ENCODE results near the gene SOX2.
A peak's percentile ranks its signal among the peaks of the same experiment; 100 is the strongest.

Gene SOX2

DNA sequence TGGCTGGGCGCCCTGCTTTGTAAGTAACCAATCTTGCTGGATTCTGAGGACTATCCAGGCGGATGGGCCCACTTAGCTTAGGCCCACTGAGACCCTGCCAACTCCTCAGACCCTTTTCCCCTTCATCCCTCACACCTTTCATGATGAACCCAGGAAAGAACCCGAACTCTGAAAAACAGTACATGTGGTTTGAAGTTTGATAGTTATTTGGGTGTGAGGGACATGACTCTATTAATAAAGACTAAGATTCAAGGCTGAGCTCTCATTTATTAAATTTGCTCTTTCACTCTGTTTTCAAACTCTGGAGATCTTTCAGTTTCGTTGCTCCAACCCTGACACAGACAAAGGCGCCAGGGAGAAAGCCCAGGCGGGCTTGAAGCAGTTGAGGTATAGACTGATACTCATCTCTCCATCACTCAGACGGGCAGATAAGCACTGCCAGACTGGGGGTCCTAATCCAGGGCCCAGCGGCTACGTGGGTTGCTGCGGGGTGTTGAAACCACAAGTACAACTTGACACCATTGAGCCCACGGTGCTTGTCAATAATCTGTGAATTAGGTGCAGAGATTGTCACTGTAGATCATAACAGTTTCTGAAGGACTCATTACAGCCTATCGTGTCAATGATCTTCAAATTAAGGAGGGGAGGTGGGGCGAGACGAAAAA, 7.2 kb upstream of the SOX2 start:
- no peak for DNase-seq (ENCODE audit: low read depth)

DNA sequence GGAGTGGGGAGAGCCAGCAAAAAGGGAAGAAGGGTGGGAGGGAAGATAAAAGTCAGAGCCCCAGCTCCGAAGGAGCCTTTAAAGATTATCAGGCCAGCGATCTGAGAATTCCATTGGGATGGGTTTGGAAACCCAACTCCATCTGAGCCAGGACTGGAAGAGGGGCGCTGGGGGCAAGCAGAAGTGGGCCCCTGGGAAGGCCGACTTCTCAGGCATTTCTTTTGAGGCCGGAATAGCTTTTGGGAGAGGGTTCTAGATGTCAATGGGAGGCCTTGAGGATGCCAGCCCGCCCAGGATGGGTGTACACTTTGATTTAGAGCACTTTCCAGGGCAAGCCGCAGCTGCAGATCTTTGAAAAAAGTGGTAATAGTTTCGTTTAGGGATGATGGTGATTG, 6.6 kb upstream of the SOX2 start:
- no peak for DNase-seq (ENCODE audit: low read depth)

DNA sequence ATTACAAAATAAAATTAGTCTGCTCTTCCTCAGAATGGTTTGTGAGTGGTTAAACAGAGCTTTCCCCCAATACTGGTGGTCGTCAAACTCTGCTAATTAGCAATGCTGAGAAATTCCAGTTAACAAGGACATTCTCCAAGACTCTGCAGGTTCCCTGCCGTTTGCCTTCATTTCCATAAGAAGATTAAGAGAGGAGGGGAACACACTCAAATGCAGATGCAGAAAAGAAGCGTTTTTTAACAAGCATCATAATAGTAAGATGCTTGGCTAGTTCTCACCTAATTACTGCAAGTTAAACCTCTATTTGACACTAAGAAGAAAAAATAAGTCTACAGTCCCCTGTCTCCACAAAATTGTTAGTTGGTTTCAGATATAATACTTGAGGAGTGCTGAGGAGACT, 3.7 kb upstream of the SOX2 start:
- DNase-seq (ENCODE audit: low read depth), result no peak

DNA sequence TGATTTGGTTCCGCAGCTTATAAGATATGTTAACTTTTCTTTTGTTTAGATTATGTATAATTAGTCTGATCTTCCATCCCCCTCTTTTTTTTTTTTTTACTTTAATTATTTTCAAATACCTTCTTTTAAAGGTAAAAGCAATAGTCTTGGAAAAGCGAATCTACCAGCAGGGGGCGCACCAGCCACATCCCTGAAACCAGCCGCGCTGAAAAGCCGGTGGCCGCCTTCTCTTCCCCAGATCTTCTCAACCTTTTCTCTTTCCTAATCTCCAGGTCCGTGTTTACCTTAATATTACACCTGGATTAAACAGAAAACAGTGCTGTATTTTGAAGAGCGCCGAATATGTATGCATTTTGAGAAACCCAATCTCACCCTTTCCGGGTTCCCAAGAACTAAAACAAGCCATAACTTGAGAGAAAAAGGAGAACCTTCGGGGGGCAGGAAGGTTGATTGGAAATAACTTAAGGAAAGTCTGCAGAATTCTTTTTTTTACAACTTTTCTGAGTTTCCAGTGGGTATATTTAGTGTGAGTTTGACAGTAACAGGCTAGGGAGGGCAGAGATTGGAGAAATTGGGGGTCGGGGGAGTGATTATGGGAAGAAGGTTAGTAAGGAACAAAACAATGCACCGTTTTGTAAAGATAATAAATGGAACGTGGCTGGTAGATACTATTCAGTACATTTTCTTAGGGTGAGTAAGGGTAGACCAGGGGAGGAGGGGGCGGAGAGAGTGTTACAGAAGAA, 2.0 kb upstream of the SOX2 start:
- DNase-seq (ENCODE audit: low read depth), result peak; percentile 52

DNA sequence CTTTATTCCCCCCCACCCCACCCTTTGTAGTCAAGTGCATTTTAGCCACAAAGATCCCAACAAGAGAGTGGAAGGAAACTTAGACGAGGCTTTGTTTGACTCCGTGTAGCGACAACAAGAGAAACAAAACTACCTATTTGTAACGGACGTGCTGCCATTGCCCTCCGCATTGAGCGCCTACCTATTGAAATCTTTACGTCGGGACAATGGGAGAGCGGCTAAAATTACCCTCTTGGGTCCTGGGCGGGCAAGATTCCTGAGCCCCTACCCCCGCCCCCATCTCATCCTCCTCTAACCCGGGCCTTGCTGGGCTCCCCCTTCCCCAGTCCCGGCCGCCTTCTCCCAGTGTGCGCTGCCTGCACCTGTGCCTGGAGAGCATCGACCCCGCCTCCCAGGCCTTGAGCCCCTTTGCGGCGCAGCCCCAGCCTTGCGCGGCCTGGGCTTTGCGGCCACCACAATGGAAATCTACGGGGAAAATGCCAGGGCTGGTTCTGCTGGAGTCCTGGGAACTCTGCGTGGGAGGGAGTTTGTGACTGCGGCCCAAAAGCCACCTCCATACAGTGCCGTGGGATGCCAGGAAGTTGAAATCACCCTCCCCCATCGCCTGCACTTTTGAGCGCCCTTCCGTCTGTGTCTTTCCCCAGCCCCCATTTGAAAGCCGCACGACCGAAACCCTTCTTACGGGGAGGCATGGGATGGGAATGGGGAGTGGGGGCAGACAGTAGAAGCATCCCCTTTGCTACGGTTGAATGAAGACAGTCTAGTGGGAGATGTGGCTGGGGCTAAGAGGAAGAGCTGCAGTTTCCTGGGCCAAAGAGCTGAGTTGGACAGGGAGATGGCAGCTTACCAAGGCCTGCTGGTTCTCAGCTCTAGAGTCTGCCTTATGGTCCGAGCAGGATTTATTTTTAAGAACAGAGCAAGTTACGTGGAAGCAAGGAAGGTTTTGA, 1.1 kb upstream of the SOX2 start:
- DNase-seq (ENCODE audit: low read depth), result no peak

DNA sequence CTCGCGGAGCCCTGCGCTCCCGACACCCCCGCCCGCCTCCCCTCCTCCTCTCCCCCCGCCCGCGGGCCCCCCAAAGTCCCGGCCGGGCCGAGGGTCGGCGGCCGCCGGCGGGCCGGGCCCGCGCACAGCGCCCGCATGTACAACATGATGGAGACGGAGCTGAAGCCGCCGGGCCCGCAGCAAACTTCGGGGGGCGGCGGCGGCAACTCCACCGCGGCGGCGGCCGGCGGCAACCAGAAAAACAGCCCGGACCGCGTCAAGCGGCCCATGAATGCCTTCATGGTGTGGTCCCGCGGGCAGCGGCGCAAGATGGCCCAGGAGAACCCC, 464 bp downstream of the SOX2 start:
- DNase-seq (ENCODE audit: low read depth), result no peak

DNA sequence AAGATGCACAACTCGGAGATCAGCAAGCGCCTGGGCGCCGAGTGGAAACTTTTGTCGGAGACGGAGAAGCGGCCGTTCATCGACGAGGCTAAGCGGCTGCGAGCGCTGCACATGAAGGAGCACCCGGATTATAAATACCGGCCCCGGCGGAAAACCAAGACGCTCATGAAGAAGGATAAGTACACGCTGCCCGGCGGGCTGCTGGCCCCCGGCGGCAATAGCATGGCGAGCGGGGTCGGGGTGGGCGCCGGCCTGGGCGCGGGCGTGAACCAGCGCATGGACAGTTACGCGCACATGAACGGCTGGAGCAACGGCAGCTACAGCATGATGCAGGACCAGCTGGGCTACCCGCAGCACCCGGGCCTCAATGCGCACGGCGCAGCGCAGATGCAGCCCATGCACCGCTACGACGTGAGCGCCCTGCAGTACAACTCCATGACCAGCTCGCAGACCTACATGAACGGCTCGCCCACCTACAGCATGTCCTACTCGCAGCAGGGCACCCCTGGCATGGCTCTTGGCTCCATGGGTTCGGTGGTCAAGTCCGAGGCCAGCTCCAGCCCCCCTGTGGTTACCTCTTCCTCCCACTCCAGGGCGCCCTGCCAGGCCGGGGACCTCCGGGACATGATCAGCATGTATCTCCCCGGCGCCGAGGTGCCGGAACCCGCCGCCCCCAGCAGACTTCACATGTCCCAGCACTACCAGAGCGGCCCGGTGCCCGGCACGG, 991 bp downstream of the SOX2 start:
- DNase-seq (ENCODE audit: low read depth), result no peak

DNA sequence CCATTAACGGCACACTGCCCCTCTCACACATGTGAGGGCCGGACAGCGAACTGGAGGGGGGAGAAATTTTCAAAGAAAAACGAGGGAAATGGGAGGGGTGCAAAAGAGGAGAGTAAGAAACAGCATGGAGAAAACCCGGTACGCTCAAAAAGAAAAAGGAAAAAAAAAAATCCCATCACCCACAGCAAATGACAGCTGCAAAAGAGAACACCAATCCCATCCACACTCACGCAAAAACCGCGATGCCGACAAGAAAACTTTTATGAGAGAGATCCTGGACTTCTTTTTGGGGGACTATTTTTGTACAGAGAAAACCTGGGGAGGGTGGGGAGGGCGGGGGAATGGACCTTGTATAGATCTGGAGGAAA, 1.5 kb downstream of the SOX2 start:
- DNase-seq (ENCODE audit: low read depth), result no peak

DNA sequence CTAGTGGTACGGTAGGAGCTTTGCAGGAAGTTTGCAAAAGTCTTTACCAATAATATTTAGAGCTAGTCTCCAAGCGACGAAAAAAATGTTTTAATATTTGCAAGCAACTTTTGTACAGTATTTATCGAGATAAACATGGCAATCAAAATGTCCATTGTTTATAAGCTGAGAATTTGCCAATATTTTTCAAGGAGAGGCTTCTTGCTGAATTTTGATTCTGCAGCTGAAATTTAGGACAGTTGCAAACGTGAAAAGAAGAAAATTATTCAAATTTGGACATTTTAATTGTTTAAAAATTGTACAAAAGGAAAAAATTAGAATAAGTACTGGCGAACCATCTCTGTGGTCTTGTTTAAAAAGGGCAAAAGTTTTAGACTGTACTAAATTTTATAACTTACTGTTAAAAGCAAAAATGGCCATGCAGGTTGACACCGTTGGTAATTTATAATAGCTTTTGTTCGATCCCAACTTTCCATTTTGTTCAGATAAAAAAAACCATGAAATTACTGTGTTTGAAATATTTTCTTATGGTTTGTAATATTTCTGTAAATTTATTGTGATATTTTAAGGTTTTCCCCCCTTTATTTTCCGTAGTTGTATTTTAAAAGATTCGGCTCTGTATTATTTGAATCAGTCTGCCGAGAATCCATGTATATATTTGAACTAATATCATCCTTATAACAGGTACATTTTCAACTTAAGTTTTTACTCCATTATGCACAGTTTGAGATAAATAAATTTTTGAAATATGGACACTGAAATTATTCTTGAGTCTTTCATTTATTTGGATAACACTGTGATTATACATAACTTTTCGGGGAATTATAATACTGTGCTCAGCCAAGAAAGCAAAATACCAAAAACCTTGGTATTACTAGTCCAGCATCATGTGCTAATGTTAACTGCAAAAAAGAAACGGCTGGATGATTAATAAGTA, 2.2 kb downstream of the SOX2 start:
- no peak for DNase-seq (ENCODE audit: low read depth)

DNA sequence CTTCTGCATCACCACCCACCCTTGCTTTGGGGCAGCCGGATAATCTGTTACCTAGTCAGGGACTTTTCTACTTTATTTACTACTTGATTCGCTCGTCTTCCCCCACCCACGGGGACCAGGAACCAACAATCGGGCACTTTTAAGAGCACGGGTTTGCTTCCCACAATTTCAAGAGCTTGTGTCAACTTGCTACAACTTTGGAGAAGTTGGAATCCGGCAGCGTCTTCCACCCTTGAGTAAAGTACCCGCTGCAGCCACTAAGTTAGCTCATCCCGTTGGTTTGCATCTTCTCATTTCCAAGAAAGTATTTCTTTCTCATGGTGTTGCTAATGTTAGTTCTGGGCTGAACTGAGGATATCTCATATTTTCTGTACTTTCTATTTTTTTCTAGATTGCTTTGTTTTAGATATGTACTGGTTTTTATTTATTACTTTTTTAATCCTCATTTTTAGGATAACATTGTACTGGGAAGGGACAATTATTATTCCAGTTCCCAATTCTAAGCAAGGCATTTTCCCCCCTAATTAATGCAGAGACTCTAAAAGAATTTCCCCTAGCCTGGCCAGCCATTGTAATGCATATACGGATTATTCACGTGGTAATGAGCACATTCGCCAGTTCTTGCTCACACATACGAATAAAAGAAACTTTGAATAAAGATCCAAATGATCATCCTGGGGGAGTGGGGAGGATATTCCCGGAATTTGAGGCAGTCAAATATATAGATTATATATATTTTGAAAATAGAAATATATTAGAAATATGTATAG, 4.0 kb downstream of the SOX2 start:
- DNase-seq (ENCODE audit: low read depth), result no peak

DNA sequence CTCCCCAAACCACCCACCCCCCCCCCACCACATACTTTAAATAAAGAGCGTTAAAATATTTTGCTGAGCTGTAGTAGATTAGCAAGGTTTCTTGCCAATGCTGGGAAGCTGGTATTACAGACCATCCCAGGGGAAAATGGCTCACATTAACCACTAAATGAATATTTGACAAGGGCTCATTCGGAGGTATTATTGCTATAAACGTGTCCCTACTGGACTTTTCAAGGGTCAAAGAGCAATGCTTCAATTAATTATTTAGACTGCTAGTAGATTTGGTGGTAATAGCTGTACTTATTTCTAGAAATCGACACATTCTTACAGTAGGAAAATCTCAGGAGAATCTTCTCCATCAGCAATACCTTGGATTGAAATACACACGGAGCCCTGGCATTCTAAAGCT, 5.2 kb downstream of the SOX2 start:
- no peak for DNase-seq (ENCODE audit: low read depth)

DNA sequence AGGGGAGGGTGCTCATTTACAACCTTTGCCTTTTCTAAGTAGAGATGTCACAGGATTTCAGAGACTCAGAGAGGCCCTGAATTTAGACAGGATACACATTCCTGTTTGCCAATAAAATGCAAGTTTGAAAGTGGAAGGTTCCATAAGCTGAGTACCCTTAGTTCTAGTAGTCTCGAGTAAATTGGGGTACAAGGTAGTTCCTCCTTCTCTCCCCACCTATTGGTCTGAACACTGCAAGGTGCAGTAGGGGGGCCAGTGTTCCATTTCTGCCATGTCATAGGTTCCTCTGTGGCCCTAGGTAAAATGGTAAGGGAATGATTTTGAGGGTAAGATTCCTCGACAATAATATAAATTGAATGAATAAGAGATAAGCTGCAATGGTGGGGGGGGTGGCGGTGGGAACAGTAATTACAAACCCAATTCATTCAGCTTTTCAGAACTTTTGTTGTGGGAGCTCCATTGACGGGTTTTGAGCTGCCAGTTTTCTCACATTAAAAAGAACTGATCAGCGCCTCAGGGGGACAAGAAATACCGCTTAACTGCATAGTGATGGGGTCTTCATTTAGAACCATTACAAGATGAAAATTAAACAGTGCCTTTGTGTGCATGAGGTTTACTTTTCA, 5.9 kb downstream of the SOX2 start:
- DNase-seq (ENCODE audit: low read depth), result no peak

DNA sequence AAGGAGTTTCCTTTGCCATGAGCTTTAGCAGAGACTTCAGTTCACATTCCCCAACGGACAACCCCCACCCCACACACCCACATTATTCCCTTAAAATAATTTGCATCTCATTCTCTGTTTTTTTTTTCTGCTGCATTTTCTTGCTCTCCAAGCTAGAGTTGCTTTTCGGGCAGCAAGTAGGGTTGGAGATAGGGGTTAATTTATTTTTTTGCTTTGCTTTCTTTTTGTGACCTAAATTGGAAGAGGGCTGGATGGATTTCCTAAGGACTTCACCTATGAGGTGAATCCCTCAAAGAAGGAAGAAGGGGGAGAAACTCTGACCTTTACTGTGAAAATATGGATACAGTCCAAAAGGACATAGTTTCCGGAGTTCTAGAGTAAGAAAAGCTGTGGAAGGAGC, 6.6 kb downstream of the SOX2 start:
- no peak for DNase-seq (ENCODE audit: low read depth)

DNA sequence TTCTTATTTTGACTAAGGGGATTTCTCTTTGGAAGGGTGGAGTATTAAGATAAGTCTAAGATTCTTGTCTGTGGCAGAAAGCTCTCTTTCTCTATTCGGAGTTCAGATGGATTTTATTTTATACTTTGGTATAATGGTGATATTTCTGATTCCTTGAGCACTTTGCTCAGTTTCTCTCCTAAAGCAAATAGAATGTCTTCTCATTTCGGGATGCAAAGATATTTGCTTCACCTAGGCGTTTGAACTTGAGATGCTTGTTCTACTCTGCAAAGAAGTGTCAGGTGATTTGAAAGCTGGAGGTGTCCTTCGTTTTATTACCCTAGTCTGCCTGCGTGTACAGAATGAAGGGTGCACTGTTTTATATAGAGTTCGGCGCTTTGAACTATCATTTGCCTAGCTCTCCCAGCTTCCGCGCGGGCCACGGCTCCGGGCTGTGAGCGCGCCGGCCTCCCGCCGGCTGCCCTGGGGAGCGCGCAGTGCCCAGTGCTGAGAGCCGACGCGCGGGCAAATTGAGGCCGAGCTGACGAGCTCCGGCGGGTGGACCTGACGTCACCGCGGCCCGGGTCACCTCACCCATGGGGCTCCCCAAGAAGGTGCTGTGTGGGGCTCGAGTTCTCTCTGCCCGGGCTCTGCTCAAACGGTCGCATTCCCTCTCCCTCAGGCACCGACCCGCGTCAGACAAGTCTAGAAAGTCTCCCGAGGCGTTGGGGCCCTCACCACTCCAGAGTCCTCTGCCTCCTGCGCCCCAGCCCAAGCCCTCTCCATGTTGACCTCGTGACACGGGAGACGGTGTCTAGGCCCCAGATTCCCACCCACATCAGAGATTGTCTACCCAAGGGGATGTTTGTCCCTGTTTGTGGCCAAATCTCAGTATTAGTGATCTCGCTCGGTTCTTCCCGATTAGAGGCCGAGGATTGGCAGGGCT, 7.5 kb downstream of the SOX2 start:
- no peak for DNase-seq (ENCODE audit: low read depth)

DNA sequence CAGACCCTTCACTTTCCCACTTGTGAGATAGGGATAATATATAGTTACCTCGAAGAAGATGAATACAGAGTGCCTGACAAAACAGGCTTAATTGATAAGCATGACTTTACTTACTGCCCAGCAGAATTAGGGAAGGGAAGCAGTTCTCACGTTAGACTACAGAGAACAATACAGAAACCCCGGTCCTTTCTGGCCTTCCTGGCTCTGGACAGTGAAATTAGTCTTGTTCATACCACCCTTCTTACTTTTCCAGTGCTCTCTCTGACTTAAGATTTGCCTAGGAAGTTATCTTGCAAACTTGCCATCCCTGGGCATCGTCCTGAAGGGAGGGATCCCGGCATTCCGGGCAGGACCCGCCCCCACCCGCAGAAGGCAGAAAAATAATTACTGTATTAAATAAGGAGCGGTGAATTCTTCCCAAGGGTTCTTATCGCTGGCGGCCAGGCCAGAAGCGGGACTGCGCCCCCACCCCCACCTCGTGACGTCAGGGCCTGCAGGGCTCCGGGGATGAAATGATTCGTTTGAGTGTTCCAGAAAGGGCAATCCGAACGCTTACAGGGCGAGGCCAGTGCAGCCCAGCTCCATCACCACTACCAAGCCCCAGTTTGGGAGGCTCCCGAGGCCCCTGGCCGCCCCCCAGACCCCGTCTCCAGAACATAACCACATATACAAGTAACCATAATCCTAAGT, 8.4 kb downstream of the SOX2 start:
- DNase-seq (ENCODE audit: low read depth), result no peak

DNA sequence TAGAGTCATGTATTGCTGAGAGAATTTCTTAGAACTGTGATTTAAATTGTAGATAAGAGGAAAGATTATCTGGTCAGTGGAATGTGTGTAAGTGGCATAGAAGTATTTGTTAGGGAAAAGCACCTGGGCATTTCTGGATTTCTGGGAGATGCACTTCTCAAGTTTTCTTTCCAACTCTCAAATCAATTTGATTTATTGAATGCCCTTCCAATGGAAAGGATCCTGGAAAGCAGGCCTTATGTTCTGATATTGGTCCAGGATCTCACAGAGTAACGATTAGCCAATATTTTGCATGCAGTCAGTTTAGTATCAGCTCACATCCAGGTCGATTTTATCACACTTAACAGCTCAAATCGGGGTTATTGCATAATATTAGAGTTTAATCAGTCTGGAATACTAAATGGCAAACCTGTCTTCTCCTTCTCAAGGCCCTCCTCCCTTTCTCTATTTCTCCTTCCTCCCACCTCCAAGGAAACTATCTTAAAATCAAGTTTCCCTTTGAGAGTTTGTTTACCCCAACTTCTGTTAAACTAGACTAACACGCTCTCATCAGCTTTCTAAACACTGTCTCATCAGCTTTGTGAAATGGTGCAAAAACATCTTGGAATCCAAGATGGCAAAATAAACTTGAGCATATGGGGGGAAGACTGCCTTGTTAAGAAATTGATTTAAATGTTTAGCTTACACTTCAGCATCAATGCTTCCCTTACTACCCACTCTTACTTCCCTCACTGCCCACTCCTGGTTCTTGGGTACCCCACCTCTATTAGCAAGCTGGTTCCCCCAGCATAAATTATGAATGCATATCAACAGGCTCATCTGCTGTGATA, 9.5 kb downstream of the SOX2 start:
- DNase-seq (ENCODE audit: low read depth), result no peak

DNA sequence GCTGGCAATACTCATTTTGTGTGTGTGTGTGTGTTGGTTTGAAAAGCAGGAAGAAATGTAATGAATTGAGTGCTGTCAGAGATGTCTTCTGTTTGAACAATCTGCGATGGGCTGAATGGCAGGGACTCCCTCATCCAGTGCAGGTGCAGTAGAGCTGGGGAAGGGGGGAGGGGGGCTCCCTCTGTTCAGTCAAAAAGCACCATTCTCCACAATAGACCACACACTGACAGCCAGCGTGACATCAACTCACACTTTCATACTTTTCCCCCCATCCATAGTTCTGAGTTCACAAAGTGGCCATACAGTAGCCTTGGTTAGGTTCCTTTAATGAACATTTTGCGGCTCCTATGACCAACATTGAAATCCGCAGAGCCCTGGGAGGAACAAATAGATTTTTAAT, 10.4 kb downstream of the SOX2 start:
- no peak for DNase-seq (ENCODE audit: low read depth)
